Glutamatergic neuron (in vitro differentiated cells): Measurements from ENCODE around the gene SH3YL1. TPM values are rescaled to one million over a fixed set of nuclear protein-coding genes. Genes with fewer than 3 reads are reported as not detected.
A peak's percentile ranks its signal among the peaks of the same experiment; 100 is the strongest.

Source experiments
- DNase-seq: peaks from one replicate; pipeline ENCODE4 v3.0.0; 2022
- H3K27ac Mint-ChIP-seq: one replicate; pipeline ENCODE4 v1.8.0; 2020; ENCODE audit warnings: mild to moderate bottlenecking, mixed read lengths, inconsistent platforms; ENCODE audit not compliant: unreplicated experiment
- H3K27me3 Mint-ChIP-seq: one replicate; pipeline ENCODE4 v1.8.0; 2020; ENCODE audit warnings: mild to moderate bottlenecking, moderate library complexity, mixed read lengths, inconsistent platforms; ENCODE audit not compliant: unreplicated experiment
- H3K36me3 Mint-ChIP-seq: one replicate; pipeline ENCODE4 v1.8.0; 2020; ENCODE audit warnings: mild to moderate bottlenecking, mixed read lengths, inconsistent platforms; ENCODE audit not compliant: unreplicated experiment
- H3K4me1 Mint-ChIP-seq: one replicate; pipeline ENCODE4 v1.8.0; 2020; ENCODE audit warnings: mild to moderate bottlenecking, low read depth, mixed read lengths, inconsistent platforms; ENCODE audit not compliant: unreplicated experiment
- H3K4me3 Mint-ChIP-seq: one replicate; pipeline ENCODE4 v1.8.0; 2020; ENCODE audit warnings: mild to moderate bottlenecking, mixed read lengths, inconsistent platforms; ENCODE audit not compliant: unreplicated experiment
- H3K9me3 Mint-ChIP-seq: one replicate; pipeline ENCODE4 v1.8.0; 2020; ENCODE audit warnings: mild to moderate bottlenecking, moderate library complexity, mixed read lengths, inconsistent platforms; ENCODE audit not compliant: unreplicated experiment
- total RNA-seq: library from RNA; stranded (reverse); fragmentation: NEBNext Ultra II Directional; extraction: Animal tissue kit (Norgen Biotek cat#: 25700); gene quantifications from one replicate; pipeline ENCODE4 v1.2.1, GENCODE V29; 2021; ENCODE audit not compliant: unreplicated experiment
- TF ChIP-seq, protein P1 (sequence below): fragments of 200-600 bp; sonication (generic); IDR thresholded peaks from one replicate; pipeline ENCODE4 v1.5.0; 2021; ENCODE audit not compliant: partially characterized antibody, unreplicated experiment

Gene SH3YL1
- total RNA-seq, 1 donor from 2014 or later, result 21.4 TPM

DNA sequence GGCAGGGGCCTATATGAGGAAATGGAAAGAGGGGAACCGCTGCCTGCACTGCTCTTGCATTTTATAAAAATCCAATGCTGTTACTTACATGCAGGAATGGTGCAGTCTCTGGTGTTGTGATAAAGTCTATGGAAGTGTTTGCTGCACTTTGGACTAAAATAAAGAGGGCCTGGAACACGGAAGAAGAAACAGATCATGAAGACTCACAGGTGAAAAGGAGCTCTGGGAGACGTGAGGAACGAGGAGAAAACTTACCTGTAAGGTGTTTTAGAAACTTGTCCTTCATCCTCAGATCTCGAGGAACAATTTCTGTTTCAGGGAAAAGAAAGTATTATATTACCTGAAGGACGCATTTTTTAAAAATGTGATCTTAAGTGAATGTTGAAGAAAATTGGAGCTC is 22.2 kb upstream of the SH3YL1 start:
- Mint-ChIP-seq H3K9me3 (no peaks in the 10 kb centered on the region), H3K27ac (no peak overlapping the region), H3K4me3 (peak overlapping the region; percentile 26), H3K36me3 (no peaks in the 10 kb centered on the region), H3K27me3 (peaks cover 12% of the 10 kb centered on the region), H3K4me1 (peaks cover 3% of the 10 kb centered on the region)
- TF ChIP-seq, protein P1, sequence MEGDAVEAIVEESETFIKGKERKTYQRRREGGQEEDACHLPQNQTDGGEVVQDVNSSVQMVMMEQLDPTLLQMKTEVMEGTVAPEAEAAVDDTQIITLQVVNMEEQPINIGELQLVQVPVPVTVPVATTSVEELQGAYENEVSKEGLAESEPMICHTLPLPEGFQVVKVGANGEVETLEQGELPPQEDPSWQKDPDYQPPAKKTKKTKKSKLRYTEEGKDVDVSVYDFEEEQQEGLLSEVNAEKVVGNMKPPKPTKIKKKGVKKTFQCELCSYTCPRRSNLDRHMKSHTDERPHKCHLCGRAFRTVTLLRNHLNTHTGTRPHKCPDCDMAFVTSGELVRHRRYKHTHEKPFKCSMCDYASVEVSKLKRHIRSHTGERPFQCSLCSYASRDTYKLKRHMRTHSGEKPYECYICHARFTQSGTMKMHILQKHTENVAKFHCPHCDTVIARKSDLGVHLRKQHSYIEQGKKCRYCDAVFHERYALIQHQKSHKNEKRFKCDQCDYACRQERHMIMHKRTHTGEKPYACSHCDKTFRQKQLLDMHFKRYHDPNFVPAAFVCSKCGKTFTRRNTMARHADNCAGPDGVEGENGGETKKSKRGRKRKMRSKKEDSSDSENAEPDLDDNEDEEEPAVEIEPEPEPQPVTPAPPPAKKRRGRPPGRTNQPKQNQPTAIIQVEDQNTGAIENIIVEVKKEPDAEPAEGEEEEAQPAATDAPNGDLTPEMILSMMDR, result no peak
- DNase-seq, result no peak

DNA sequence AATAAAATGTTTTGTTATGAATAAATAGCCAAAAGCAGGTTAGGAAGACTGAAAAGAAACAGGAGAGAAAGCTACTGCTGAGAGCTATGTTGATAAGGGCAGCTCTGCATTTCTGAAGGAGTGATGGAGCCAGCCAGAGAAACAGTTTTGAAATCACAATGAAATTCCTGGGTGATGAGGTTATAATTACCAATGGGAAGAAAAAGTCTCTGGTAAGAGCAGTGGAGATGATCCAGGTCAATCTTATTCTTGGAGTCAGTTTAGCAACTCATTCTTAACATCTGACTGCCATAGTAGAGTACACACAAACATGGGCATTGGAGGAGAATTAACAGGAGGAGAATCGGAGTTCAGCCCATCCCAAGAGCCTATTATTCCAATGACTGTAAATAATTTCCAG is 21.7 kb upstream of the SH3YL1 start:
- H3K27me3 Mint-ChIP-seq, result peaks cover 12% of the 10 kb centered on the region
- no peaks in the 10 kb centered on the region for H3K9me3 Mint-ChIP-seq
- H3K4me1 Mint-ChIP-seq, result peaks cover 3% of the 10 kb centered on the region
- H3K4me3 Mint-ChIP-seq, result no peak overlapping the region
- no peaks in the 10 kb centered on the region for H3K36me3 Mint-ChIP-seq
- TF ChIP-seq, protein P1, result no peak
- no peak overlapping the region for H3K27ac Mint-ChIP-seq
- no peak for DNase-seq

DNA sequence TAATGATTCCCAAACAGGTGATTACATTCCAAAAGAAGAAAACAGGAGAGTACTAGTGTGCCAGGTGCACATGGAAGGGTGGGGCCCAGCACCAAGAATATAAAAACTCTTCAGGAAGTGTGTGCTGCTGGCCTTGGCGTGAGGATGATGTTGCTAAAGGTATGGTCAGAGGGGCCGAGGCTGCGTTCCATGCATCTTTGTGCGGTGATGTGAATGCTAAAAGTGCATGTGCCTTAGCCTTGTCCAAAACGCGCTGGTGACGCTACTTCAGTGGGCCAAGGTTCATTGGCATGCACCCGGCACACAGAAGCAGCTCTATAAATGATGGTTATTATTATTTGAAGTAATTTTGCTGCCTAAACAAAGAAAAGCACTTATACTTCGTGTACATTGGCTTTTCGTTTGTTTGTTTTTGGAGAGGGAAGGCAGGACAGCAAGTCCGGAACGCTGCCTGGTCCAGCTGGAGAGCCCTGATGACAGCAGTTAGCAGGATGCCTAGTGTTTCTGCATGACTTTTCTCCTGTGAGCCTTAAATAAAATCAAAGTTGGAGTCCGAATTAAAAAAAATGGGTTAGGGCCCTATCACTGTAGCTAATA is 21.2 kb upstream of the SH3YL1 start:
- no peaks in the 10 kb centered on the region for H3K36me3 Mint-ChIP-seq
- no peak overlapping the region for H3K4me3 Mint-ChIP-seq
- TF ChIP-seq, protein P1, result no peak
- no peak for DNase-seq
- H3K27me3 Mint-ChIP-seq, result peaks cover 12% of the 10 kb centered on the region
- peaks cover 3% of the 10 kb centered on the region for H3K4me1 Mint-ChIP-seq
- H3K27ac Mint-ChIP-seq, result no peak overlapping the region
- H3K9me3 Mint-ChIP-seq, result no peaks in the 10 kb centered on the region

DNA sequence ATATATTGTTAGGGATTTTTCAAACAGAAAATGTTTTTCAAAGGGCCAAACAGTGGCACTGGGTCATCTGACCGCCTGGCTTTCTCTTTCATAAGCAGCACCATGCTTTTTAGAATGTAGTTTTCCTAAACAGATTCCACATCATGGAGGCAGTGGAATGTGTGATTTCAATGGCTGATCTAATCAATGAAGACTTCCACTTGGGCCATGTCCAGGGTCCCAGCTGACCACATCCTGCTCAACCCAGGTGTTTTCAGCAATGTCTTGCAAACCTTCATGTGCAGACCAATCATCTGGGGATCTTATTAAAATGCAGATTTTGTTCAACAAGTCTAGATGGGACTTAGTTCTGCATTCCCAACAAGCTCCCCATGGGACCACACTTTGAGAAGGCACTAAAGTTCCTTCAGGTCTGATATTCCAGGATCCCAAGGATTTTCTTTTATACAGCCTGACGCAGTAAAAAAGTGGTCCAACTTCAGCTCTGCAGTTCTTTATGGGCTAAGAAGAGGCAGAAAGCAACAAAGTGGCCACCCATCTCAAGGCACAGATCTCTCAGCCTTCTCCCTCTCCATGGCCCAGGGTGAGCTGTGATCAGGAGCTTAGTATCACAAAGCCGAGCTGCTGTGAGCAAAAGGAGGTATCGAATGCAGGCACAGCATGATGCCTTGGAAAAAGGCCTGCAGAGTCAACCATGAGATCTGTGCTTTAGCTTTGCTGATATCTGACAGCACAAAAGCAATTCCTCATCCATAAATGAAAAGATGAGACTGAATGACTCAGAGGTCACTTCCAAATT is 20.4 kb upstream of the SH3YL1 start:
- Mint-ChIP-seq H3K27ac (no peak overlapping the region), H3K4me3 (no peak overlapping the region), H3K4me1 (peaks cover 4% of the 10 kb centered on the region), H3K27me3 (peaks cover 10% of the 10 kb centered on the region), H3K36me3 (no peaks in the 10 kb centered on the region), H3K9me3 (no peaks in the 10 kb centered on the region)
- no peak for DNase-seq
- TF ChIP-seq, protein P1, result no peak
